GM13977 (cell line): Measurements from ENCODE around the gene GRAP2.
A peak's percentile ranks its signal among the peaks of the same experiment; 100 is the strongest.

Source experiments
- DNase-seq: peaks from one replicate; pipeline ENCODE4 v3.0.0; 2012; ENCODE audit warnings: low spot score
- CTCF ChIP-seq: IDR thresholded peaks from 2 replicates; pipeline ENCODE4 v1.5.1; 2012; ENCODE audit warnings: mild to moderate bottlenecking, control low read depth; ENCODE audit not compliant: insufficient read depth; ENCODE audit errors: extremely low read depth, missing control alignments
- in situ Hi-C: fragments of 300-500 bp; cut with MboI; formaldehyde crosslinking; loops from one replicate; pipeline ENCODE4 v1.12.0; 2022; ENCODE audit warnings: low sequenced_read_pairs, low pct_unique_long_range_greater_than_20kb, mixed read lengths, inconsistent platforms; ENCODE audit not compliant: unreplicated experiment

The GRAP2 gene

GRCh38 chr22:39931251-39931650 lies 30.4 kb downstream of the GRAP2 start:
- no peak for DNase-seq
- TF ChIP-seq CTCF = no peak
- in situ Hi-C loops = no loop called here

GRCh38 chr22:39932166-39932565 lies 31.3 kb downstream of the GRAP2 start:
- DNase-seq = no peak
- in situ Hi-C loops = no loop called here

DNA sequence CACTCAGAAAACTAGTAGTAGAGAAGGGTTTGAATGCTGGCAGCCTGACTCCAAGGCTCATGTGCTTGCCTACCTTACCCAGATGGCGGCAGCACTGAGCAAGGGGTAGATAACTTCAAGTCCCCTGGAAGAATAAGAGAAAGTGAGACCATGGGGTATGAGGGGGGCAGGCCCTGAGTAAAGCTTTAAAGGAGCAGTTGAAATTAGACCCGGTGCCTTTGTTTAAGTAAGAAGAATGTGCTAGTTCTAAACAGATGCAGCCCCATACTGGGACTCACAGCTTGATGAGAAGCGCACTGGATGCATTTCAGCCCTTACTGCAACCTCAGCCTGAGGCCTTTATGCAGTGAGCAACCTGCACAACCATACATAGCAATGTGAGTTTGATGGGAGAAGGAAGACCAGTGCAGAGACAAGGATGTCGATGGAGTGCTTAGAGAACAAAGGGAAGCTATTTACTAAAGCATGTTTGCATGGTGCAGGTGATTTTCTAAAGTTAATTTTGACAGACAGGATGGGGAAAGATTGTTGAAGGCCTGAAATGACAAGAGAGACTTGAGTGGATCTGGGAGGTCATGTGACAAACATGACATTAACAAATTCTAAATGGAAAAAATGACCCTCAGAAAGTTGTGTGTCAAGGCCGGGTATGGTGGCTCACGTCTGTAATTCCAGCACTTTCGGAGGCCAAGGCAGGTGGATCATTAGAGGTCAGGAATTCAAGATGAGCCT lies 32.2 kb downstream of the GRAP2 start:
- in situ Hi-C loops = no loop called here
- DNase-seq = peak; percentile 52
- TF ChIP-seq CTCF = peak; percentile 73

More at GRCh38 chr22:39932166-39932565, 31.3 kb downstream of the GRAP2 start:
- no peak for TF ChIP-seq CTCF

- TF ChIP-seq CTCF = no peak
- in situ Hi-C loops = no loop called here
- DNase-seq = no peak
Measured at GRCh38 chr22:39933741-39934140, 32.9 kb downstream of the GRAP2 start.

GRCh38 chr22:39935116-39935515 lies 34.2 kb downstream of the GRAP2 start:
- no peak for DNase-seq
- in situ Hi-C loops = no loop called here
- no peak for TF ChIP-seq CTCF

DNA sequence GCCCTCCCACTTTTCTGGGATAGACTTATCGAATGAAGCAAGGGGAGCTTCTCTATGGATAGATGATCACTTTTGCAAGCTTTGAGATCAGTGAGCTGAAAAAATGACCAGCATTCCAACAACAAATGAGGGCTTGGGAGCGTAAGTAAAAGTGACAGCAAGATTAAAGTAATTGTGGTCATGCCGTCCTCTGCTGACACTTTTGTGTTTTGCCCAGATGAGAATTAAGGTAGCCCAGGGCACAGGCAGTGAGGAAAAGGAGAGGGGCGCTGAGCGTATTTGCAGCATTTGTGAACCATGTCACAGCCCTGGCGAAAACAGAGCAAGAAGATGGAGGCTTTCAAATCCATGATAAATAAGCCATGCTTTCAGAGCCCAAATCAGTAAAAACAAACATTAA lies 34.7 kb downstream of the GRAP2 start:
- DNase-seq = no peak
- in situ Hi-C loops = no loop called here
- no peak for TF ChIP-seq CTCF
